Gastroesophageal sphincter (tissue), 3 donors: ENCODE data around the gene LGALS9C.
"Not testable (repeated sequence)": the region's sequence is repeated elsewhere in the genome, so short reads cannot be mapped to it uniquely, and the experiment has no call there.

Source experiments
- POLR2AphosphoS5 ChIP-seq: sonication (generic); formaldehyde crosslinking; IDR thresholded peaks from one replicate; pipeline ENCODE4 v1.6.1; 2017; ENCODE audit warnings: antibody characterized with exemption
- TF ChIP-seq, protein P1 (sequence below), 4 experiments: fragments of 200-600 bp in 2 of 4; fragments of 450-650 bp in 2 of 4; sonication (generic) in 1 of 4; IDR thresholded peaks; one replicate each; pipeline ENCODE4 v1.5.1; 2017 to 2019; ENCODE audit warnings: antibody characterized with exemption in 4 of 4, mild to moderate bottlenecking in 2 of 4, moderate library complexity in 2 of 4

DNA sequence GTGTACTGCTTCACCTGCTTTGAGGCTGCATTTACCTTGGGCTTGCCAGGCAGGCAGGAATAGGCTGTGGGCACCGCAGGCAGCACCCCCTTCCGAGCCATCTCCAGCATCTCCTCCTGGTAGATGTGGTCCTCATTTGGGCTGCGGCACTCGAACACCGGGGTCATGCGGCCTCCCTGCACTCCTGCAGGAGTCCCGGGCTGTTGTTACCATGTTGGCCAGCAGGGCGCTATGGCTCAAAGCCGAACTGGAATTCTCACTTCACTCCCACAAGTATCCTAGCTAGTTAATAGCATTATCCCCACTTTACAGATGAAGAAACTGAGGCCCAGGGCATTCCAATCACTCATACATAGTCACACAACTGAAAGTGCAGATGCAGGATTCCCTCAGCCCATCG, 23.7 kb downstream of the LGALS9C start:
- TF ChIP-seq, protein P1, sequence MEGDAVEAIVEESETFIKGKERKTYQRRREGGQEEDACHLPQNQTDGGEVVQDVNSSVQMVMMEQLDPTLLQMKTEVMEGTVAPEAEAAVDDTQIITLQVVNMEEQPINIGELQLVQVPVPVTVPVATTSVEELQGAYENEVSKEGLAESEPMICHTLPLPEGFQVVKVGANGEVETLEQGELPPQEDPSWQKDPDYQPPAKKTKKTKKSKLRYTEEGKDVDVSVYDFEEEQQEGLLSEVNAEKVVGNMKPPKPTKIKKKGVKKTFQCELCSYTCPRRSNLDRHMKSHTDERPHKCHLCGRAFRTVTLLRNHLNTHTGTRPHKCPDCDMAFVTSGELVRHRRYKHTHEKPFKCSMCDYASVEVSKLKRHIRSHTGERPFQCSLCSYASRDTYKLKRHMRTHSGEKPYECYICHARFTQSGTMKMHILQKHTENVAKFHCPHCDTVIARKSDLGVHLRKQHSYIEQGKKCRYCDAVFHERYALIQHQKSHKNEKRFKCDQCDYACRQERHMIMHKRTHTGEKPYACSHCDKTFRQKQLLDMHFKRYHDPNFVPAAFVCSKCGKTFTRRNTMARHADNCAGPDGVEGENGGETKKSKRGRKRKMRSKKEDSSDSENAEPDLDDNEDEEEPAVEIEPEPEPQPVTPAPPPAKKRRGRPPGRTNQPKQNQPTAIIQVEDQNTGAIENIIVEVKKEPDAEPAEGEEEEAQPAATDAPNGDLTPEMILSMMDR (IDR thresholded peaks at IDR 0.05) = not testable (repeated sequence)
- TF ChIP-seq POLR2AphosphoS5 = not testable (repeated sequence)
